Kidney (tissue), 14 donors: ENCODE results near the gene PPM1E. TPM values are rescaled to one million over a fixed set of nuclear protein-coding genes. Genes with fewer than 3 reads are reported as not detected.

ENCODE experiments used
- DNase-seq, 5 donors: peaks; one replicate each; pipeline ENCODE4 v3.0.0-alpha.2; 2013 to 2020
- FAIRE-seq: peaks from 2 replicates; lab custom pipeline; 2012; peaks lifted over from hg19 to GRCh38; lab: Jason Lieb, UNC
- H3K27ac ChIP-seq, 2 donors: one replicate each; pipeline ENCODE4 v1.7.0; 2013; ENCODE audit warnings: low read depth in 2 of 2, low read length in 2 of 2, inconsistent platforms in 1 of 2
- H3K27me3 ChIP-seq: one replicate; pipeline ENCODE4 v1.7.1; 2013; ENCODE audit warnings: low read length, inconsistent platforms; ENCODE audit not compliant: control insufficient read depth, insufficient read depth
- H3K36me3 ChIP-seq, 3 donors: one replicate each; pipeline versions ENCODE4 v1.7.0 to v1.7.1; 2013; ENCODE audit warnings: low read length in 3 of 3, control low read depth in 1 of 3, inconsistent platforms in 1 of 3; ENCODE audit not compliant: insufficient read depth in 3 of 3, control insufficient read depth in 2 of 3
- H3K4me1 ChIP-seq, 3 donors: one replicate each; pipeline versions ENCODE4 v1.7.0 to v1.7.1; 2013; ENCODE audit warnings: low read length in 3 of 3, inconsistent platforms in 1 of 3, low read depth in 1 of 3; ENCODE audit not compliant: control insufficient read depth in 2 of 3, insufficient read depth in 2 of 3
- H3K4me3 ChIP-seq, 3 donors: one replicate each; pipeline versions ENCODE4 v1.7.0 to v1.8.1; 2013; ENCODE audit warnings: low read length in 3 of 3, control low read depth in 1 of 3, inconsistent platforms in 1 of 3
- H3K9ac ChIP-seq, 3 donors: one replicate each; pipeline versions ENCODE4 v1.7.0 to v1.7.1; 2013; ENCODE audit warnings: low read length in 3 of 3, control low read depth in 1 of 3, inconsistent platforms in 1 of 3
- H3K9me3 ChIP-seq, 3 donors: one replicate each; pipeline versions ENCODE4 v1.7.0 to v1.7.1; 2013; ENCODE audit warnings: low read length in 3 of 3, control low read depth in 1 of 3, inconsistent platforms in 1 of 3; ENCODE audit not compliant: control insufficient read depth in 2 of 3, insufficient read depth in 1 of 3
- intact Hi-C: fragments of 100-400 bp; cut with DNase I; formaldehyde crosslinking; loops from one replicate; pipeline ENCODE4 v1.11.1; 2022
- polyA plus RNA-seq: library from polyadenylated mRNA; stranded (reverse); fragments of 350-450 nt; fragmentation: Illumina TruSeq; extraction: RNeasy Lipid Tissue Mini Kit (QIAGEN cat#74804); gene quantifications from one replicate; pipeline ENCODE4 v1.2.3, GENCODE V29; 2014; ENCODE audit warnings: low read depth, low replicate concordance; ENCODE audit not compliant: insufficient read depth
- total RNA-seq: library from RNA; stranded (reverse); fragmentation: NEBNext Ultra II Directional; extraction: Animal tissue kit (Norgen Biotek cat#: 25700); gene quantifications from one replicate; pipeline ENCODE4 v1.2.1, GENCODE V29; 2021
- TF ChIP-seq, protein P1 (sequence below): IDR thresholded peaks from 3 replicates; pipeline ENCODE4 v1.5.1; 2012; ENCODE audit warnings: mild to moderate bottlenecking, moderate library complexity, borderline replicate concordance; ENCODE audit not compliant: insufficient read depth; ENCODE audit errors: extremely low read depth
- donor health status: control.
- donor health status: control.
- donor health status: control.
- donor health status: control.
- donor health status: control.
- donor health status: DM: yes; HTN: yes; CAD: no.
- donor health status: Normal renal cell carcinoma (clear cell type).

PPM1E gene
- total and polyA plus RNA-seq, 2 donors from 2014 or later, result 0.47 to 0.82 TPM

DNA sequence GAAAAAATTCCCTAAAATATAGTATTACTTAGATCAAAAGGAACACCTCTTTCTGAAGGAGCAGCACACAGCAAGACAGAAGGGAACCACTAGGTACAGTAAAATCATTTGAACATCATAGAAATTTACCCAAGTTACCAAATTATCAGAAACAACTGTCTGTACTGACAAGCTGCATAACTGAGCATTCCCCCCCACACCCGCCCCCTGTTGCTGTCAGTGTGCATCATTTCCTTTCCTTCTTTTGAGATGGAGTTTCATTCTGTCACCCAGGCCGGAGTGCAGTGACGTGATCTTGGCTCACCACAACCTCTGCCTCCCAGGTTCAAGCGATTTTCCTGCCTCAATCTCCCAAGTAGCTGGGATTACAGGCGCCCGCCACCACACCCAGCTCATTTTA lies 230.3 kb downstream of the PPM1E start:
- intact Hi-C loops, result no loop called here
- FAIRE-seq (no peak), DNase-seq (no peak)
- Histone ChIP-seq H3K4me1 (no peaks in the 10 kb centered on the region), H3K9me3 (no peaks in the 10 kb centered on the region), H3K27me3 (no peaks in the 10 kb centered on the region), H3K9ac (no peak overlapping the region), H3K27ac (no peak overlapping the region), H3K36me3 (no peaks in the 10 kb centered on the region), H3K4me3 (no peak overlapping the region)
- TF ChIP-seq, protein P1, sequence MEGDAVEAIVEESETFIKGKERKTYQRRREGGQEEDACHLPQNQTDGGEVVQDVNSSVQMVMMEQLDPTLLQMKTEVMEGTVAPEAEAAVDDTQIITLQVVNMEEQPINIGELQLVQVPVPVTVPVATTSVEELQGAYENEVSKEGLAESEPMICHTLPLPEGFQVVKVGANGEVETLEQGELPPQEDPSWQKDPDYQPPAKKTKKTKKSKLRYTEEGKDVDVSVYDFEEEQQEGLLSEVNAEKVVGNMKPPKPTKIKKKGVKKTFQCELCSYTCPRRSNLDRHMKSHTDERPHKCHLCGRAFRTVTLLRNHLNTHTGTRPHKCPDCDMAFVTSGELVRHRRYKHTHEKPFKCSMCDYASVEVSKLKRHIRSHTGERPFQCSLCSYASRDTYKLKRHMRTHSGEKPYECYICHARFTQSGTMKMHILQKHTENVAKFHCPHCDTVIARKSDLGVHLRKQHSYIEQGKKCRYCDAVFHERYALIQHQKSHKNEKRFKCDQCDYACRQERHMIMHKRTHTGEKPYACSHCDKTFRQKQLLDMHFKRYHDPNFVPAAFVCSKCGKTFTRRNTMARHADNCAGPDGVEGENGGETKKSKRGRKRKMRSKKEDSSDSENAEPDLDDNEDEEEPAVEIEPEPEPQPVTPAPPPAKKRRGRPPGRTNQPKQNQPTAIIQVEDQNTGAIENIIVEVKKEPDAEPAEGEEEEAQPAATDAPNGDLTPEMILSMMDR, result no peak

DNA sequence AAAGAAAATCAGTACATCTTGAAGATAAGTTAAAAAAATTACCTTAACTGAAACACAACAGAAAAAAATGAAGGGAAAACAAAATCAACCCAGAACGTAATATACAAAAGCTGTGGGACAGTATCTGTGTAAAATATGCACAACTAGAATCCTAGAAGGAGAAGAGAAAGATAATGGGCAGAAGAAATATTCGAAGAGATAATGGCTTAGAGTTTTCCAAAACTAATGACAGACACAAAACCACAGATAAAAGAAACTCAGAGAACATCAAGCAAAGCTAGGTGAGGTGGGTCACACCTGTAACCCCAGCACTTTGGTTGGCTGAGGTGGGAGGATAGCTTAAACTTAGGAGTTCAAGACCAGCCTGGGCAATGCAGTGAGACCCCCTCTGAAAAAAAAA lies 234.0 kb downstream of the PPM1E start:
- H3K27ac ChIP-seq, result no peak overlapping the region
- no peak overlapping the region for H3K4me3 ChIP-seq
- intact Hi-C loops, result no loop called here
- no peaks in the 10 kb centered on the region for H3K9me3 ChIP-seq
- no peak for DNase-seq
- H3K36me3 ChIP-seq, result no peaks in the 10 kb centered on the region
- no peaks in the 10 kb centered on the region for H3K27me3 ChIP-seq
- FAIRE-seq, result no peak
- peaks cover 0 to 5% (median 0%) of the 10 kb centered on the region in 3 donors for H3K4me1 ChIP-seq
- H3K9ac ChIP-seq, result no peak overlapping the region
- TF ChIP-seq, protein P1, result no peak

DNA sequence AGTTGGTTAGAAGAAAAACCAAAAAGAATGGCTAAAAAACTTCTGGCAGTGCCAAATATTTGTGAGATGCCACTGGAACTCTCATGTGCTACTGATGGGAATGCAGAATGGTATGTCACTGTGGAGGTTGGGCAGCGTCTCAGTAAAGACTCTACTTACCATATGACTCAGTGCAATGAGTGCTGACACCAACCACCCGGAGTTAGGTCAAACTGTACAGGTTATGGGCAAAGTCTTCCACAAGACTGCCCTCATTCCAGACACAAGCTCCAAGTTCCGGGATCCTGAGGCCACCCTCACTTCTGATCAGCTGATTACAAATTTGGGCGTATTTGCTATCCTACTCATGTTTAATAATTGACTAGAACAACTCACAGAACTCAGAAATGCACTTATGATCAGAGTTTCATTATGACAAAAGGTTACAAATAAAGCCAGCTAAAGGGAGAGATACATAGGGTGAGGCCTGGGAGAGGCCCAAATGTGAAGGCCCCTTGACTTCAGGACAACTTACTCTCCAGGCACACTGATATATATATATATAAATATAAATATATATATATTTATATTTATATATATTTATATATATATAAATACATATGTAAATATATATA lies 236.2 kb downstream of the PPM1E start:
- DNase-seq (no peak), FAIRE-seq (no peak)
- H3K27ac ChIP-seq, result peak overlapping the region in 1 of 2 donors; percentile 53

More for the DNA sequence above, 236.2 kb downstream of the PPM1E start:
- peaks cover 0 to 5% (median 0%) of the 10 kb centered on the region in 3 donors for H3K4me1 ChIP-seq
- no peaks in the 10 kb centered on the region for H3K27me3 ChIP-seq
- no peak overlapping the region for H3K9ac ChIP-seq
- intact Hi-C loops, result no loop called here
- TF ChIP-seq, protein P1, result no peak
- no peaks in the 10 kb centered on the region for H3K9me3 ChIP-seq
- H3K36me3 ChIP-seq, result no peaks in the 10 kb centered on the region
- H3K4me3 ChIP-seq, result no peak overlapping the region
